ENCODE results near the gene DPP7.

Gene DPP7

GRCh38 chr9:137158625-137159024 lies 44.1 kb upstream of the DPP7 start:
- H3K27ac ChIP-seq (ENCODE audit: insufficient read depth, low read depth, low read length, poor library complexity, severe bottlenecking), result no peak overlapping the region
- 54 to 55% methylated on average over 4 of the region's 4 CpGs for WGBS, 2 experiments
- H3K27me3 ChIP-seq (ENCODE audit: control insufficient read depth, insufficient read depth, low read length, poor library complexity, severe bottlenecking), result peaks cover 91% of the 10 kb centered on the region
- H3K4me3 ChIP-seq (ENCODE audit: insufficient read depth, low read depth, low read length), result no peak overlapping the region
- no peaks in the 10 kb centered on the region for H3K9me3 ChIP-seq (ENCODE audit: control insufficient read depth, low read length)
- H3K36me3 ChIP-seq (ENCODE audit: control insufficient read depth, insufficient read depth, low read length), result no peaks in the 10 kb centered on the region
- H3K4me1 ChIP-seq (ENCODE audit: control insufficient read depth, insufficient read depth, low read length), result no peaks in the 10 kb centered on the region

- Histone ChIP-seq H3K27ac (ENCODE audit: insufficient read depth, low read depth, low read length, poor library complexity, severe bottlenecking) (no peak overlapping the region), H3K4me3 (ENCODE audit: insufficient read depth, low read depth, low read length) (no peak overlapping the region), H3K36me3 (ENCODE audit: control insufficient read depth, insufficient read depth, low read length) (no peaks in the 10 kb centered on the region), H3K27me3 (ENCODE audit: control insufficient read depth, insufficient read depth, low read length, poor library complexity, severe bottlenecking) (peaks cover 83% of the 10 kb centered on the region), H3K9me3 (ENCODE audit: control insufficient read depth, low read length) (no peaks in the 10 kb centered on the region), H3K4me1 (ENCODE audit: control insufficient read depth, insufficient read depth, low read length) (no peaks in the 10 kb centered on the region)
- 73 to 74% methylated on average over 19 of the region's 19 CpGs for WGBS, 2 experiments
Observed at GRCh38 chr9:137157618-137158415, 43.3 kb upstream of the DPP7 start.

GRCh38 chr9:137156567-137157375 lies 42.2 kb upstream of the DPP7 start:
- no peaks in the 10 kb centered on the region for H3K9me3 ChIP-seq (ENCODE audit: control insufficient read depth, low read length)
- no peaks in the 10 kb centered on the region for H3K4me1 ChIP-seq (ENCODE audit: control insufficient read depth, insufficient read depth, low read length)
- H3K27me3 ChIP-seq (ENCODE audit: control insufficient read depth, insufficient read depth, low read length, poor library complexity, severe bottlenecking), result peaks cover 72% of the 10 kb centered on the region
- H3K36me3 ChIP-seq (ENCODE audit: control insufficient read depth, insufficient read depth, low read length), result no peaks in the 10 kb centered on the region
- no peak overlapping the region for H3K4me3 ChIP-seq (ENCODE audit: insufficient read depth, low read depth, low read length)
- 50 to 57% methylated on average over 65 of the region's 65 CpGs for WGBS, 2 experiments
- no peak overlapping the region for H3K27ac ChIP-seq (ENCODE audit: insufficient read depth, low read depth, low read length, poor library complexity, severe bottlenecking)

- Histone ChIP-seq H3K4me3 (ENCODE audit: insufficient read depth, low read depth, low read length) (no peak overlapping the region), H3K27me3 (ENCODE audit: control insufficient read depth, insufficient read depth, low read length, poor library complexity, severe bottlenecking) (peaks cover 42% of the 10 kb centered on the region), H3K36me3 (ENCODE audit: control insufficient read depth, insufficient read depth, low read length) (no peaks in the 10 kb centered on the region), H3K4me1 (ENCODE audit: control insufficient read depth, insufficient read depth, low read length) (no peaks in the 10 kb centered on the region), H3K27ac (ENCODE audit: insufficient read depth, low read depth, low read length, poor library complexity, severe bottlenecking) (no peak overlapping the region), H3K9me3 (ENCODE audit: control insufficient read depth, low read length) (no peaks in the 10 kb centered on the region)
- 89 to 91% methylated on average over 7 of the region's 7 CpGs for WGBS, 2 experiments
Observed at GRCh38 chr9:137152844-137153405, 38.4 kb upstream of the DPP7 start.

GRCh38 chr9:137150617-137151457 lies 36.3 kb upstream of the DPP7 start:
- no peaks in the 10 kb centered on the region for H3K36me3 ChIP-seq (ENCODE audit: control insufficient read depth, insufficient read depth, low read length)
- no peaks in the 10 kb centered on the region for H3K4me1 ChIP-seq (ENCODE audit: control insufficient read depth, insufficient read depth, low read length)
- H3K9me3 ChIP-seq (ENCODE audit: control insufficient read depth, low read length), result no peaks in the 10 kb centered on the region
- H3K4me3 ChIP-seq (ENCODE audit: insufficient read depth, low read depth, low read length), result no peak overlapping the region
- peaks cover 32% of the 10 kb centered on the region for H3K27me3 ChIP-seq (ENCODE audit: control insufficient read depth, insufficient read depth, low read length, poor library complexity, severe bottlenecking)
- H3K27ac ChIP-seq (ENCODE audit: insufficient read depth, low read depth, low read length, poor library complexity, severe bottlenecking), result no peak overlapping the region
- WGBS, 2 experiments, result 69 to 70% methylated on average over 34 of the region's 34 CpGs

GRCh38 chr9:137149942-137150616 lies 35.5 kb upstream of the DPP7 start:
- no peak overlapping the region for H3K27ac ChIP-seq (ENCODE audit: insufficient read depth, low read depth, low read length, poor library complexity, severe bottlenecking)
- no peaks in the 10 kb centered on the region for H3K36me3 ChIP-seq (ENCODE audit: control insufficient read depth, insufficient read depth, low read length)
- peaks cover 28% of the 10 kb centered on the region for H3K27me3 ChIP-seq (ENCODE audit: control insufficient read depth, insufficient read depth, low read length, poor library complexity, severe bottlenecking)
- H3K4me3 ChIP-seq (ENCODE audit: insufficient read depth, low read depth, low read length), result no peak overlapping the region
- 82 to 84% methylated on average over 20 of the region's 20 CpGs for WGBS, 2 experiments
- H3K4me1 ChIP-seq (ENCODE audit: control insufficient read depth, insufficient read depth, low read length), result no peaks in the 10 kb centered on the region
- H3K9me3 ChIP-seq (ENCODE audit: control insufficient read depth, low read length), result no peaks in the 10 kb centered on the region

GRCh38 chr9:137149363-137149762 lies 34.8 kb upstream of the DPP7 start:
- Histone ChIP-seq H3K4me3 (ENCODE audit: insufficient read depth, low read depth, low read length) (no peak overlapping the region), H3K4me1 (ENCODE audit: control insufficient read depth, insufficient read depth, low read length) (no peaks in the 10 kb centered on the region), H3K36me3 (ENCODE audit: control insufficient read depth, insufficient read depth, low read length) (no peaks in the 10 kb centered on the region), H3K9me3 (ENCODE audit: control insufficient read depth, low read length) (no peaks in the 10 kb centered on the region), H3K27me3 (ENCODE audit: control insufficient read depth, insufficient read depth, low read length, poor library complexity, severe bottlenecking) (peaks cover 23% of the 10 kb centered on the region), H3K27ac (ENCODE audit: insufficient read depth, low read depth, low read length, poor library complexity, severe bottlenecking) (no peak overlapping the region)
- 84 to 90% methylated on average over 5 of the region's 5 CpGs for WGBS, 2 experiments

GRCh38 chr9:137148661-137149060 lies 34.1 kb upstream of the DPP7 start:
- Histone ChIP-seq H3K4me3 (ENCODE audit: insufficient read depth, low read depth, low read length) (no peak overlapping the region), H3K4me1 (ENCODE audit: control insufficient read depth, insufficient read depth, low read length) (no peaks in the 10 kb centered on the region), H3K9me3 (ENCODE audit: control insufficient read depth, low read length) (no peaks in the 10 kb centered on the region), H3K27ac (ENCODE audit: insufficient read depth, low read depth, low read length, poor library complexity, severe bottlenecking) (no peak overlapping the region), H3K27me3 (ENCODE audit: control insufficient read depth, insufficient read depth, low read length, poor library complexity, severe bottlenecking) (peaks cover 28% of the 10 kb centered on the region), H3K36me3 (ENCODE audit: control insufficient read depth, insufficient read depth, low read length) (no peaks in the 10 kb centered on the region)
- WGBS, 2 experiments, result 89% methylated on average over 19 of the region's 19 CpGs

GRCh38 chr9:137148242-137148641 lies 33.7 kb upstream of the DPP7 start:
- no peaks in the 10 kb centered on the region for H3K36me3 ChIP-seq (ENCODE audit: control insufficient read depth, insufficient read depth, low read length)
- 84 to 85% methylated on average over 27 of the region's 27 CpGs for WGBS, 2 experiments
- H3K27ac ChIP-seq (ENCODE audit: insufficient read depth, low read depth, low read length, poor library complexity, severe bottlenecking), result no peak overlapping the region
- peaks cover 33% of the 10 kb centered on the region for H3K27me3 ChIP-seq (ENCODE audit: control insufficient read depth, insufficient read depth, low read length, poor library complexity, severe bottlenecking)
- H3K9me3 ChIP-seq (ENCODE audit: control insufficient read depth, low read length), result no peaks in the 10 kb centered on the region
- H3K4me3 ChIP-seq (ENCODE audit: insufficient read depth, low read depth, low read length), result no peak overlapping the region
- no peaks in the 10 kb centered on the region for H3K4me1 ChIP-seq (ENCODE audit: control insufficient read depth, insufficient read depth, low read length)
